Spinal cord (tissue), 10 donors: ENCODE measurements around the gene NPAS3. TPM values are rescaled to one million over a fixed set of nuclear protein-coding genes. Genes with fewer than 3 reads are reported as not detected.

Experiments
- DNase-seq, 6 donors: peaks; one replicate each; pipeline versions ENCODE4 v3.0.0 to v3.0.0-alpha.2; 2013 to 2015; ENCODE audit warnings: low spot score in 6 of 6, low read depth in 4 of 6
- H3K27ac ChIP-seq: one replicate; pipeline ENCODE4 v1.5.1; 2013; ENCODE audit warnings: low read depth, low read length, control low read depth
- H3K27me3 ChIP-seq: one replicate; pipeline ENCODE4 v1.6.1; 2013; ENCODE audit warnings: low read length; ENCODE audit not compliant: control insufficient read depth, insufficient read depth
- H3K36me3 ChIP-seq: one replicate; pipeline ENCODE4 v1.6.1; 2013; ENCODE audit warnings: low read length; ENCODE audit not compliant: control insufficient read depth, insufficient read depth
- H3K4me1 ChIP-seq: one replicate; pipeline ENCODE4 v1.6.1; 2013; ENCODE audit warnings: low read length; ENCODE audit not compliant: control insufficient read depth, insufficient read depth
- H3K4me3 ChIP-seq: one replicate; pipeline ENCODE4 v1.5.1; 2013; ENCODE audit warnings: low read depth, low read length, control low read depth
- H3K9me3 ChIP-seq: one replicate; pipeline ENCODE4 v1.6.1; 2013; ENCODE audit warnings: low read length; ENCODE audit not compliant: control insufficient read depth, insufficient read depth
- WGBS: methylation state at CpG from one replicate; pipeline ENCODE4 v1.1.5; 2013; ENCODE audit warnings: missing lambda C conversion rate; ENCODE audit not compliant: insufficient coverage; 5-methylcytosine and 5-hydroxymethylcytosine counted together
- polyA plus RNA-seq, 2 donors: library from polyadenylated mRNA; unstranded; fragments of 120-200 nt; gene quantifications; one replicate each; pipeline ENCODE4 v1.2.1, GENCODE V29; 2013; ENCODE audit not compliant: insufficient read length in 2 of 2
- total RNA-seq, 2 donors: library from RNA; depleted of rRNA in 1 of 2; stranded (reverse); fragments of 120-200 nt in 1 of 2; fragments of >200 nt in 1 of 2; gene quantifications; one replicate each; pipeline versions ENCODE4 v1.2.3 to v1.2.4, GENCODE V29; 2013 to 2014
- donor health status: healthy.

Gene NPAS3
- total and polyA plus RNA-seq, 4 donors = 23.2 to 77.3 (median 50.8) TPM

- no peaks in the 10 kb centered on the region for H3K36me3 ChIP-seq
- H3K9me3 ChIP-seq = no peaks in the 10 kb centered on the region
- no peak overlapping the region for H3K27ac ChIP-seq
- no peaks in the 10 kb centered on the region for H3K27me3 ChIP-seq
- WGBS = no CpG with 5 or more reads among the region's 1 CpG
- peaks cover 12% of the 10 kb centered on the region for H3K4me1 ChIP-seq
- no peak for DNase-seq
- no peak overlapping the region for H3K4me3 ChIP-seq
These were observed 515.4 kb downstream of the NPAS3 start for GRCh38 chr14:33454022-33454595.

DNA sequence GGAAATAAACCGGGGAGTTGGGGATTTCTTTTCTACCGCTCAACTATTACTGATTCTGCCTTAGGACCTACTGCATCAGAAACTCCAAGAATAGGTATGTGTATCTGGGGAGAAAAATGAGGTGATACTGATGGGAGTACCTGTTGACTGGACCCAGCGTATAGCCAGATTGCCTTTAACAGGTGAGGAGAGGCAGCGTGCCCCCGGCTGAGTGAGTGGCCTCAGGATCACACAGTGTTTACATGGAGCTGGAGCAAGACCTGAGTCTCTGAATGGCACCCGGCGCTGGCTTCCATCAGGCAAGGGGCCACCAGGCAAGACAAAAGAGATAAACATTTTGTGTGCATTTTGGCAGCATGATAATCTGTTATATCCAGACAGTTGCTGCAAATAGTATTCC, 516.0 kb downstream of the NPAS3 start:
- Histone ChIP-seq H3K4me1 (peaks cover 12% of the 10 kb centered on the region), H3K27ac (no peak overlapping the region), H3K27me3 (no peaks in the 10 kb centered on the region), H3K4me3 (no peak overlapping the region), H3K9me3 (no peaks in the 10 kb centered on the region), H3K36me3 (no peaks in the 10 kb centered on the region)
- DNase-seq = no peak
- 88% methylated on average over 5 of the region's 7 CpGs for WGBS

GRCh38 chr14:33455654-33456345, 517.1 kb downstream of the NPAS3 start:
- no peaks in the 10 kb centered on the region for H3K27me3 ChIP-seq
- H3K9me3 ChIP-seq = no peaks in the 10 kb centered on the region
- no peak overlapping the region for H3K4me3 ChIP-seq
- no peaks in the 10 kb centered on the region for H3K36me3 ChIP-seq
- DNase-seq = peak in 1 of 6 donors; percentile 56
- 56% methylated on average over 4 of the region's 5 CpGs for WGBS
- H3K27ac ChIP-seq = no peak overlapping the region
- peaks cover 12% of the 10 kb centered on the region for H3K4me1 ChIP-seq

DNA sequence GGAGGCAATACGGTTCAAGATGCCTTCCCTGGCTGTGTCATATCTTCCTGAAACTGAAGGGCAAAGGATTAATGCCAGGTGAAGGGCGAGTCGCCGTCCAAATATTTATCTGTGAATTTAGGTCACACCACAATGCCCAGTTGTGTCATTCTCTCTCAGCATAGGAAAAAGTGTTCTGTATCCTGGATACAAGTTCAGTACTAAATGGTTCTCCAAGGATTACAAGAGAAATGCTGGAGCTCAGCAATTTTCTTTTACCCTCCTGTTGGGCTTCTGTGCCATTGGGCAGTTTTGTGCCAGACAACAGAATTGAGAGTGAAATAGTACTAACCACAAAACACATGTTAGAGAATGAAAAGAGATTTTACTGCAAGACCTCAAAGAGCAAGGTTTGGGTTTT, 518.3 kb downstream of the NPAS3 start:
- no peaks in the 10 kb centered on the region for H3K36me3 ChIP-seq
- H3K4me3 ChIP-seq = no peak overlapping the region
- peak in 2 of 6 donors; percentile 39 to 60 for DNase-seq
- H3K4me1 ChIP-seq = peaks cover 12% of the 10 kb centered on the region
- peak overlapping the region; percentile 42 for H3K27ac ChIP-seq
- WGBS = 44% methylated on average over 1 of the region's 4 CpGs
- no peaks in the 10 kb centered on the region for H3K27me3 ChIP-seq
- H3K9me3 ChIP-seq = no peaks in the 10 kb centered on the region

DNA sequence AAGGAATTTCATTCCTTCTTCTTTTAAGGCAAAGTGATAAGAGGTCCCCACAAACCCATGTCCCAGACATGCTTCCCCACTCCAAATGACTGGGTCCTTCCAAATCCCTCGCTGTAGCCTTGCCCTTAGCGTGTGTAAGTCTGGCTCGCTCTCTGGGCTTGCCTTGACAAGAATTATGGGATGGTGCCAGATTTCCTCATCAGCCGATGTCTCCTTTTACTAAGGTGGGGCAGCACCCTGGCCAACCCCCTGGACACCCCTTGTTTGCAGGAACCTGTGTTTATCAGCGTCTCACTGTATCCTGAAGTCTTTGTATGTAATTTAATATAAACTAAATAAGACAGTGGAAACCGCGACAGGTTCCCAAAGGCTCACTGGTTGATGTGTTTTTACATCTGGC, 518.9 kb downstream of the NPAS3 start:
- Histone ChIP-seq H3K9me3 (no peaks in the 10 kb centered on the region), H3K27ac (peak overlapping the region; percentile 2), H3K27me3 (no peaks in the 10 kb centered on the region), H3K4me3 (no peak overlapping the region), H3K36me3 (no peaks in the 10 kb centered on the region), H3K4me1 (peaks cover 12% of the 10 kb centered on the region)
- DNase-seq = no peak
- 28% methylated on average over 3 of the region's 7 CpGs for WGBS

DNA sequence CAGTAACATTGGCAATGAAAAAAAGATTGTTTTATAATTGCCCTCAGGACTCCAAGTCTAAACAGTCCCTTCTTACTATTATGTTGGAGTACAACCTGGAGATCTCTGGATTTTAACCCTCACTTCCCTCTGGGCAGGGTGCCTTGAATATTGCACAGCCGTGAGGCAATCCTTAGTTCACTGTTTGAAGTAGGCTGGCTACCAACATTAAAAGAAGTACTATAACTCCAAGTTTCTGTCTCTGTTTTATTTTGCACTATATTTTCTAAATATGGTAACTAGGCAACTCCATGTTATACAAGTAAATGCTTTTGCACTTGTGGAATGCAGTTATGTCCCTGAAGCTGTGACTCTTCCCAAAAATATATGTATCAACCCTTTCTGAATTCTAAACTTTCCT, 521.5 kb downstream of the NPAS3 start:
- Histone ChIP-seq H3K9me3 (no peaks in the 10 kb centered on the region), H3K27ac (no peak overlapping the region), H3K4me1 (peaks cover 16% of the 10 kb centered on the region), H3K36me3 (no peaks in the 10 kb centered on the region), H3K4me3 (no peak overlapping the region), H3K27me3 (no peaks in the 10 kb centered on the region)
- DNase-seq = no peak
- WGBS = no CpG with 5 or more reads among the region's 1 CpG

DNA sequence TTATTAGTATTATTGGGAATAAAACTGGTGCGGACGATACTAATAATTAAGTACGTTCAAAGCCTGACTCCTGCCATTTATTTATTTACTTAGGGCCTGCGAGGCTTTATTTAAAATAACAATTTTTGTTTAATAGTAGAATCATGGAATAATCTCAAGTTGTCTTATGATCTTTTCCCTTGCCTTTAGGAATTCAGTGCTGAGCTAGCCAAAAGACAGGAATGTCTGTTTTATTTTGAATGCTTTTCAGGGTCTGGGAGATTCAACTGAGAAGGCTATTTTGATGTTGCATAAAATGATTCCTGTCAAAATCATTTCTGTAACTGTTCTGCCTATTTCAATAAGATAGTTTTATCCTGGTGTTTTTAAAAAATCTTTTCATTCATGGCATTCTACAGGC, 522.4 kb downstream of the NPAS3 start:
- no CpG with 5 or more reads among the region's 4 CpGs for WGBS
- Histone ChIP-seq H3K4me1 (peaks cover 16% of the 10 kb centered on the region), H3K4me3 (no peak overlapping the region), H3K27ac (no peak overlapping the region), H3K36me3 (no peaks in the 10 kb centered on the region), H3K9me3 (no peaks in the 10 kb centered on the region), H3K27me3 (no peaks in the 10 kb centered on the region)
- DNase-seq = no peak

DNA sequence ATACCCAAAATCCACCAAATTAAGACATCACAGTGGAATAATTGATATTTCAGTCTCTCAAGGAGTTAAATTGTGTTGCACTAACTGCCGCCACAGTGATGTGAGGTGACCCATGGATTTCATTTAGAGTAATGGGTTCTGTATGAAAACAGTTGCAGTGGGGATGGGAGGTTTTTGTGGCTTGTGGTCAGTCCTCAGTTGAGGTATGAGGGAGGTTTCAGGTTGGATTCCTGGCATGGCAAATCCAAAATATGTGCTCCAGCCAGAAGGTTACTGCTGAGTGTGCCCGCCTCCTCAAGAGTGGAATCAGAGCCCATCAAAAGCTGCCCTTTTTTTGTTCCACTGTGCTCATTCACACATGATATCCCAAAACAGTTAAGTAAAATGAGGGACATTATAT, 525.1 kb downstream of the NPAS3 start:
- H3K27ac ChIP-seq = no peak overlapping the region
- H3K27me3 ChIP-seq = no peaks in the 10 kb centered on the region
- no peaks in the 10 kb centered on the region for H3K9me3 ChIP-seq
- no peak overlapping the region for H3K4me3 ChIP-seq
- no peaks in the 10 kb centered on the region for H3K36me3 ChIP-seq
- H3K4me1 ChIP-seq = peaks cover 10% of the 10 kb centered on the region
- DNase-seq = no peak
- 63% methylated on average over 1 of the region's 2 CpGs for WGBS

- no peak overlapping the region for H3K27ac ChIP-seq
- DNase-seq = peak in 1 of 6 donors; percentile 68
- H3K4me1 ChIP-seq = peaks cover 10% of the 10 kb centered on the region
- no peaks in the 10 kb centered on the region for H3K9me3 ChIP-seq
- H3K27me3 ChIP-seq = no peaks in the 10 kb centered on the region
- H3K36me3 ChIP-seq = no peaks in the 10 kb centered on the region
- WGBS = 31% methylated on average over 6 of the region's 10 CpGs
- H3K4me3 ChIP-seq = no peak overlapping the region
These were observed 525.7 kb downstream of the NPAS3 start for GRCh38 chr14:33464254-33464962.
